Progenitor cell of endocrine pancreas (in vitro differentiated cells): ENCODE measurements around the gene TTLL8. TPM values are rescaled to one million over a fixed set of nuclear protein-coding genes. Genes with fewer than 3 reads are reported as not detected.

Source experiments
- DNase-seq: peaks from one replicate; pipeline ENCODE4 v3.0.0; 2021; ENCODE audit warnings: low spot score; ENCODE audit not compliant: unreplicated experiment
- H3K27ac Mint-ChIP-seq: 2 replicates; pipeline ENCODE4 v1.8.0; 2021; ENCODE audit warnings: mild to moderate bottlenecking, moderate library complexity, mixed read lengths
- H3K27me3 Mint-ChIP-seq: 2 replicates; pipeline ENCODE4 v1.8.0; 2021; ENCODE audit warnings: mixed read lengths
- H3K36me3 Mint-ChIP-seq: 2 replicates; pipeline ENCODE4 v1.8.0; 2022; ENCODE audit warnings: mixed read lengths; ENCODE audit not compliant: insufficient read depth
- H3K4me1 Mint-ChIP-seq: 2 replicates; pipeline ENCODE4 v1.8.0; 2021; ENCODE audit warnings: low read depth, mixed read lengths
- H3K4me3 Mint-ChIP-seq: 2 replicates; pipeline ENCODE4 v1.8.0; 2021; ENCODE audit warnings: low read depth, mild to moderate bottlenecking, moderate library complexity, mixed read lengths
- H3K9me3 Mint-ChIP-seq: 2 replicates; pipeline ENCODE4 v1.8.0; 2021; ENCODE audit warnings: low read depth, mixed read lengths
- total RNA-seq: library from RNA; stranded (reverse); gene quantifications from 2 replicates; pipeline ENCODE4 v1.2.1, GENCODE V29; 2021
- TF ChIP-seq, protein P1 (sequence below): fragments of 200-600 bp; sonication (generic); IDR thresholded peaks from one replicate; pipeline ENCODE4 v1.5.0; 2021; ENCODE audit warnings: antibody characterized with exemption, mild to moderate bottlenecking; ENCODE audit not compliant: unreplicated experiment

TTLL8 gene
- total RNA-seq, 1 donor from 2014 or later: not detected

DNA sequence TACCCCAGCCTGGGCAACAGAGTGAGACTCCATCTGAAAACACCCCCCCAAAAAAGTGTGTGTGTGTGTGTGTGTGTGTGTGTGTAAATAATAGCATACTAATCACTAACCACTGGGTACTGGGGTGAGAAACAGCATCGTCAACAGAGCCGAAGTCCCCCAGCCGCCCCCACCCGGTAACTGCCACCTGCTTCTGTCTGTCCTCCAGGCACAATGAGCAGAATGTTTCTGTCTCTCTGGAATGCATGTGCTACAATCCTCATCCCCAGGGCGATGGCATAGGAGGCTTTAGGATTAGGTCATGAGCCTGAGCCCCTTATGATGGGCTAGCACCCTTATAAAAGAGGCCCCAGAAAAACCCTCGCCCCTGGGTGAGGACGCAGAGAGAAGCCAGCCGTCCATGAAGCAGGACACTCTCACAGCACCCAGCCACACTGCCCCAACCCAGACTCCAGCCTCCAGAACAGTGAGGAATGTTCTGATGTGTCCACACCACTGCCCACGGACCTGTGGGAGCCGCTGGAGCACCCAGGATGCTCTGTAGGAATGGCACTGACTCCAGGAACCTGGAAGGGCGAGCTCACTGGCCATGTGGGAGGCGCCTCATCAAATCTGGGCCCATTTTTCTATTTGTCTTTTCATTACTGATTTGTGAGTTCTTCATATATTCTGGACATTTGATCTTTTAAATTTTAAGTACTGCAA is 9.9 kb downstream of the TTLL8 start:
- Mint-ChIP-seq H3K36me3 (no peaks in the 10 kb centered on the region), H3K9me3 (peaks cover 1% of the 10 kb centered on the region), H3K4me1 (no peaks in the 10 kb centered on the region), H3K27me3 (peaks cover 6% of the 10 kb centered on the region), H3K27ac (no peak overlapping the region), H3K4me3 (no peak overlapping the region)
- TF ChIP-seq, protein P1, sequence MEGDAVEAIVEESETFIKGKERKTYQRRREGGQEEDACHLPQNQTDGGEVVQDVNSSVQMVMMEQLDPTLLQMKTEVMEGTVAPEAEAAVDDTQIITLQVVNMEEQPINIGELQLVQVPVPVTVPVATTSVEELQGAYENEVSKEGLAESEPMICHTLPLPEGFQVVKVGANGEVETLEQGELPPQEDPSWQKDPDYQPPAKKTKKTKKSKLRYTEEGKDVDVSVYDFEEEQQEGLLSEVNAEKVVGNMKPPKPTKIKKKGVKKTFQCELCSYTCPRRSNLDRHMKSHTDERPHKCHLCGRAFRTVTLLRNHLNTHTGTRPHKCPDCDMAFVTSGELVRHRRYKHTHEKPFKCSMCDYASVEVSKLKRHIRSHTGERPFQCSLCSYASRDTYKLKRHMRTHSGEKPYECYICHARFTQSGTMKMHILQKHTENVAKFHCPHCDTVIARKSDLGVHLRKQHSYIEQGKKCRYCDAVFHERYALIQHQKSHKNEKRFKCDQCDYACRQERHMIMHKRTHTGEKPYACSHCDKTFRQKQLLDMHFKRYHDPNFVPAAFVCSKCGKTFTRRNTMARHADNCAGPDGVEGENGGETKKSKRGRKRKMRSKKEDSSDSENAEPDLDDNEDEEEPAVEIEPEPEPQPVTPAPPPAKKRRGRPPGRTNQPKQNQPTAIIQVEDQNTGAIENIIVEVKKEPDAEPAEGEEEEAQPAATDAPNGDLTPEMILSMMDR: no peak
- no peak for DNase-seq

DNA sequence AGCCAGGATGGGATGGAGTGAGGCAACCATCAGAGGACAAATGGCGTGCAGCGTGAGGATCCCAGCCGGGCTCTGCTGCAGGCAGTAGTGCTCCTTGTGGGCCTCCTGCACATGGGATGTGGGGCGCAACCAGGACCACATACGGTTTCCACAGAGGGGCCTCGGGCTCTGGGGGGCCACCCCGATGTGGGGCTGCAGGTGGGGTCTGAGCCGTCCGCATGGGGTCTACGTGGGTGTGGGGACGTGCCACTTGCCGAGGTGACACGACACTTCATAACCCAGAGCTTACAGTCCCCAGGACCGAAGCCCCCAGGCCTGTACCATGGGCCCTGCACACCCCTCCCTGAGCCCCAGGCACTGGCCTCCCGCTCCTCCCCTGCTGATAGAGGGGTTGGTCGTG is 10.8 kb downstream of the TTLL8 start:
- H3K4me3 Mint-ChIP-seq: no peak overlapping the region
- H3K9me3 Mint-ChIP-seq: peaks cover 4% of the 10 kb centered on the region
- DNase-seq: no peak
- H3K27me3 Mint-ChIP-seq: peaks cover 6% of the 10 kb centered on the region
- TF ChIP-seq, protein P1: no peak
- H3K36me3 Mint-ChIP-seq: no peaks in the 10 kb centered on the region
- no peaks in the 10 kb centered on the region for H3K4me1 Mint-ChIP-seq
- no peak overlapping the region for H3K27ac Mint-ChIP-seq

DNA sequence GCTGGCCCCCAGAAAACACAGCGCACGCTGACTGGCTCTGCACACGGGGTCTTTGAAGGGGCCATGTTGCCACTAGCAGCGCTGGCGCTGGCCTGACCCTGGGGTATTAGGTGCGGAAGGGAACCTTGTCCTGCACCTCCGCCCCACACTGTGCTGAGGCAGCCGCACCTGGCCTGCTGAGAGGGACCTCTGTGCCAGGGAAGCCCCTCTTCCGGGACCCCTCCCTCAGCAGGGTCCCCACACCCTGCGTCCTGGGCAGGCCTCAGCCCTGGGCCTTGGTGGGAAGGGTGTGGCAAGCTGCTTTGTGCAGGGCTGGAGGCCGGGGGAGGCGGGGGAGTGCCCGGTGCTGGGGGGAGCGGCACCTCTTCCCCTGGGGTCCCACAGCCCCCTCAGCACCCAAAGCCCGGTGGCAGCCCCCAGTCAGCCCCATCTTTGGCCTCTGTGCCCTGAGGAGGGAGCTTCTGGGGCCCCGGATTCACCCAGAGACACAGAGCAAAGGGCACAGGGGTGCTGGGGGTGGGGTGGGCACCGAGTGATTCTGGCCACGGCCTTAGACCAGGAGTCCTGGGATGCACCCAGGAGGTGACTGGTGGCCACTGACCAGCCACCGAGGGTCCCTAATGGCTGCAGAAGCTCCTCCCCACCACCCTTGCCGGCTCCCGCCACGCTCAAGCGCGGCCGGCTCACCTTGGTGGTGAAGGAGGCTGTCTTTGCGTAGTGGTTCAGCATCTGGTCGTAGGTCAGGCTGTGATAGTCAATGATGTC is 11.4 kb downstream of the TTLL8 start:
- no peak for DNase-seq
- TF ChIP-seq, protein P1: no peak
- peaks cover 4% of the 10 kb centered on the region for H3K9me3 Mint-ChIP-seq
- H3K27ac Mint-ChIP-seq: no peak overlapping the region
- H3K27me3 Mint-ChIP-seq: peaks cover 6% of the 10 kb centered on the region
- H3K36me3 Mint-ChIP-seq: no peaks in the 10 kb centered on the region
- H3K4me3 Mint-ChIP-seq: no peak overlapping the region
- no peaks in the 10 kb centered on the region for H3K4me1 Mint-ChIP-seq

DNA sequence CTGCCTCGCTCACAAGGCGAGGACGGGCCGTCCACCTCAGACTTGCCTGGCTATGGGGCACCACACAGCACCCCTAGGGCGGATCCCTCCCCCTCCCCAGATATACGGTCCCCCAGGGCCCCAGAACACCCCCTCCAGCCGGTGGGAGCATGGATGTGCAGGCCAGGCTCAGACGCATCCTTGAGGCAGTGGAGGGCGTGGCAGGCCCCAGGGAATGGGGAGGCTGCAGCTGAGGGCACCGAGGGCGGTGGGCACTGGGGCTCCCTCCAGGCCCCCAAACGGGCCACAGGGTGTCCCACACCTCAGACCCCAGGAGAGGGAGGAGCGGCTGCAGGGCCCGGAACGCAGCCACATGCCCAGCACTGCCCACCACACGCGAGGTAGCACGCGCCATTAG is 12.1 kb downstream of the TTLL8 start:
- H3K36me3 Mint-ChIP-seq: no peaks in the 10 kb centered on the region
- DNase-seq: no peak
- H3K27me3 Mint-ChIP-seq: peaks cover 4% of the 10 kb centered on the region
- no peak overlapping the region for H3K27ac Mint-ChIP-seq
- no peaks in the 10 kb centered on the region for H3K4me1 Mint-ChIP-seq
- H3K4me3 Mint-ChIP-seq: no peak overlapping the region
- TF ChIP-seq, protein P1: no peak
- H3K9me3 Mint-ChIP-seq: peaks cover 4% of the 10 kb centered on the region

DNA sequence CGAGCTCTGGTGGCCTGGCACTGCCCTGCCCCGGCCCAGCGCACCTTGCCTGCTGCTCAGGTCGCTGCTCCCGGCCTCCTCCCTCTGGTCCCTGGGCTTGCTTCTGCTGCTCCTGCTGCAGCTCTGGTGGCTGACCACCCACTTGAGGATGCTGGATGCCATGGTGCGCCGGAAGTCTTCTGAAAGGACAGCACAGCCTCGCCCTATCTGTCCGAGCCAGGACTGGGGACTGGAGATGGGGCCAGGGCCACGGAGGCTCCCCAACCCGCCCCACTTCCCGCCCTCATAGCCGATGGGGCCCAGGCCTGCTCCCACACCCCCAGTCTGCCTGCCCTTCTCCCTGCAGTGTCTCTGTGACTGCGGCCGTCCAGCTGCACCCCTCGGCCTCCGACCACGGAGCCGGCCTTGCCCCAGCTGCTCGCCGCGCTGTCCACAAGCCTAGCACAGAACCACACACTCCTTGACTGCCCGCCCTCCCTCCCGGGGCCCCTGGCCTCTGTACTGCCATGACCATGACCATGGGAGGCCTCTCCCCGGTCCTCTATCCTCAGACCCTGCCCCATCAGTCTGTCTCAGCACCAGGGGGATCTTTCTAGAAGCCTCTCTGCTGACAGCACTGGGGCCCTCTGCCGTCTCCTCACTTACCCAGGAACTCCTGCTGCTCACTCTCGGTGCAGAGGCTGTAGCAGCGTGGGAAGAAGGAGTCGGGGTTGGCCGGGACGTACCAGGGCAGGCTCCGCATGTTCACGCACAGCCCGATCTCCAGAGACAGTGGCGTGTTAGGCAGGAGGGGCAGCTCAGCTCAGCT is 12.7 kb downstream of the TTLL8 start:
- H3K9me3 Mint-ChIP-seq: peaks cover 4% of the 10 kb centered on the region
- no peak for DNase-seq
- H3K4me1 Mint-ChIP-seq: no peaks in the 10 kb centered on the region
- H3K27me3 Mint-ChIP-seq: no peaks in the 10 kb centered on the region
- no peaks in the 10 kb centered on the region for H3K36me3 Mint-ChIP-seq
- H3K4me3 Mint-ChIP-seq: no peak overlapping the region
- TF ChIP-seq, protein P1: no peak
- no peak overlapping the region for H3K27ac Mint-ChIP-seq
